Ectodermal cell (in vitro differentiated cells): ENCODE data around the gene ZNF681.
"Not testable (repeated sequence)": the region's sequence is repeated elsewhere in the genome, so short reads cannot be mapped to it uniquely, and the experiment has no call there.

Experiments
- H3K27ac ChIP-seq: 2 replicates; pipeline ENCODE4 v1.7.0; 2013; ENCODE audit warnings: mild to moderate bottlenecking, low read depth, low read length; ENCODE audit not compliant: insufficient read depth, poor library complexity, severe bottlenecking
- H3K27me3 ChIP-seq: 2 replicates; pipeline ENCODE4 v1.7.0; 2013; ENCODE audit warnings: mild to moderate bottlenecking, low read length; ENCODE audit not compliant: insufficient read depth, control insufficient read depth, poor library complexity, severe bottlenecking
- H3K36me3 ChIP-seq: one replicate; pipeline ENCODE4 v1.7.0; 2013; ENCODE audit warnings: low read length; ENCODE audit not compliant: control insufficient read depth, insufficient read depth
- H3K4me1 ChIP-seq: one replicate; pipeline ENCODE4 v1.7.0; 2013; ENCODE audit warnings: low read length; ENCODE audit not compliant: control insufficient read depth, insufficient read depth
- H3K4me3 ChIP-seq: 2 replicates; pipeline ENCODE4 v1.7.0; 2013; ENCODE audit warnings: low read depth, low read length, control low read depth; ENCODE audit not compliant: insufficient read depth
- H3K9me3 ChIP-seq: 2 replicates; pipeline ENCODE4 v1.7.0; 2013; ENCODE audit warnings: mild to moderate bottlenecking, low read length, moderate library complexity; ENCODE audit not compliant: control insufficient read depth
- WGBS, 2 experiments: methylation state at CpG; one replicate each; pipeline ENCODE4 v1.1.7; 2013; ENCODE audit warnings: missing lambda C conversion rate in 2 of 2; 5-methylcytosine and 5-hydroxymethylcytosine counted together

The ZNF681 gene

DNA sequence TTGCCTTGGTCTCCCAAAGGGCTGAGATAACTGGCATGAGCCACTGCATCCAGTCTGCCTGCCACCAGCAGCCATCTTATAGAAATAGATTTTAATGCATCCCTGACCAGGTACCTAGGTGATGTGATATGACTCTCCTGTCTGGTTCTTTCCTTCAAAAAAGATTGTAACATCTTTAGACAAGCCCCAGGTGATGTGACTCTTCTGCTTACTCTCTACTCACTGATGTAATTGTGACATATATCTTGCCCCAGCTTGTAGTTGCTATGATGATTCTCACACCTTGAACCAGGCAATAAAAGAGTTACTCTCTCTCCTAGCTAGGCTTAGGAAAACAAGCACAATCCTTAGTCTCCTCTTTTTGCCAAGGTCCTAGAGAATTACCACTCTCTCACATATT lies 30.6 kb upstream of the ZNF681 start:
- Histone ChIP-seq H3K27me3 (no peaks in the 10 kb centered on the region), H3K4me3 (no peak overlapping the region), H3K27ac (no peak overlapping the region), H3K4me1 (no peaks in the 10 kb centered on the region), H3K36me3 (peaks cover 10% of the 10 kb centered on the region), H3K9me3 (no peaks in the 10 kb centered on the region)

DNA sequence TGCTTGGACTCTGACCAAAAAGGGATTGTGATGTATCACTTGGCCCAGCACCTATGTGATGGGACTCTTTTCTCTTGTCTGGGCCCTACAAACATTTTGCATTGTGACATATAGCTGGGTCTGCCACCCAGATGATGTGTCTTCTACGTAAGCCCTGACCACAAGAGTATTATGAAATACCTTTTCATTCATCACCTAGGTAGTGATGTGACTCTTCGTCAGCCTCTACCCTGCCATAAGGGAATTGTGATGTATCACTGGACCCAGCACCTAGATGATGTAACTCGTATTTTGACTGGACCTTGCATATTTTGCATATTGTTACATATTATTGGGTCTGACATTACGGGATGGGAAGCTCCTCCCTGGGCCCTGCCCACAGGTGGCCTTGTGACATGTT lies 29.7 kb upstream of the ZNF681 start:
- WGBS, 2 experiments: 97% methylated on average over 4 of the region's 4 CpGs
- Histone ChIP-seq H3K9me3 (no peaks in the 10 kb centered on the region), H3K4me3 (no peak overlapping the region), H3K36me3 (peaks cover 15% of the 10 kb centered on the region), H3K27me3 (no peaks in the 10 kb centered on the region), H3K27ac (no peak overlapping the region), H3K4me1 (no peaks in the 10 kb centered on the region)

DNA sequence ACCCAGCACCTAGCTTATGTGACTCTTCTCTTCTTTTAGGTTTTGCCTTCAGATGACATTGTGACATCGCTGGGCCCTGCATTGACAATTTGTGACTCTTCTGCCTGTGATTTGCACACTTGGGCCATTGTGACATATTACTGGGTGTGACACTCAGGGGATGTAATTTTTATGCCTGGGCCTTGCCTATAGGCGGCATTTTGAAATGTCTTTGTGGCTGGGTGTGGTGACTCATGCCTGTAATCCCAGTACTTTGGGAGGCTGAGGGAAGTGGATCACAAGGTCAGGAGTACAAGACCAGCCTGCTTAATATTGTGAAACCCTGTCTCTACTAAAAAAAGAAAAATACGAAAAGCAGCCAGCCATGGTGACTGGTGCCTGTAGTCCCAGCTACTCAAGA lies 28.4 kb upstream of the ZNF681 start:
- Histone ChIP-seq H3K27me3 (no peaks in the 10 kb centered on the region), H3K4me3 (no peak overlapping the region), H3K27ac (no peak overlapping the region), H3K36me3 (peaks cover 19% of the 10 kb centered on the region), H3K9me3 (no peaks in the 10 kb centered on the region), H3K4me1 (no peaks in the 10 kb centered on the region)
- 92 to 96% methylated on average over 3 of the region's 3 CpGs for WGBS, 2 experiments

DNA sequence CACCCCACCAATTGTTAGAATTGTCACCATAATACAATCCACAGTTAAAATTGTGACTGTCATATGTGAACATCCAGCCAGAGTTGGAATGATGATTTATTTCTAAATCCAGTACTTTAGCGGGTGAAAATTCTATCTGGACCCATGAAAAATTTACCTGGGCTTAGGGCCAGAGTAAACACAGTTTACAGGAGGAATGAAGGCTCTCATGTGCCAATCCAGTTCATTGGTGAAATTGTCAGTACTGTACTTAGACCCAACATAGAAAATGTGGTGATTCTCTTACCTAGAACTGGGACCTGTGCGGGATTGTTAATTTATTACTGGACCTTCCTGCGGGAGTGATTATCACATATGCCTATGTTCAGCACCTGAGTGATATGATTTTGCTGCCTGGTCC lies 27.3 kb upstream of the ZNF681 start:
- Histone ChIP-seq H3K9me3 (no peaks in the 10 kb centered on the region), H3K4me3 (no peak overlapping the region), H3K36me3 (peaks cover 23% of the 10 kb centered on the region), H3K4me1 (no peaks in the 10 kb centered on the region), H3K27me3 (no peaks in the 10 kb centered on the region), H3K27ac (no peak overlapping the region)
- WGBS, 2 experiments: 94 to 97% methylated on average over 3 of the region's 3 CpGs

DNA sequence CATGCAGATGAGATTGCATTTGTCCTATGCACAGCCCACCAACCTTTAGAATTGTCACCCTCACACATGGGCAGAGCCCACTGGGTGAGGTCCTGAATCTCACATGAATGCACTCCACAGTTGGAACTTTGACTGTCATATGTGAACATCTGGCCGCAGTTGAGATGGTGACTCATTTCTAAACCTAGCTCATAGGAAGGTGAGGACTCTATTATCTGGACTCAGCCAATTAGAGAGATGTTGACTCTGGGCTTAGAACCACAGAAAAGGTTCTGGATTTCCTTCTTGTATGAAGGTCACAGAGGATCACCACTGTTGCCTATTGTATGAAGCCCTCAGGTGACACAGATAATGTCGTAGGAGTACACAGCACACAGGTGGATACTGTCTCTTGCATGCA lies 25.6 kb upstream of the ZNF681 start:
- H3K4me1 ChIP-seq: no peaks in the 10 kb centered on the region
- H3K27me3 ChIP-seq: no peaks in the 10 kb centered on the region
- 49 to 50% methylated on average over 2 of the region's 2 CpGs for WGBS, 2 experiments
- no peak overlapping the region for H3K27ac ChIP-seq
- H3K9me3 ChIP-seq: no peaks in the 10 kb centered on the region
- H3K36me3 ChIP-seq: peaks cover 32% of the 10 kb centered on the region
- H3K4me3 ChIP-seq: no peak overlapping the region

DNA sequence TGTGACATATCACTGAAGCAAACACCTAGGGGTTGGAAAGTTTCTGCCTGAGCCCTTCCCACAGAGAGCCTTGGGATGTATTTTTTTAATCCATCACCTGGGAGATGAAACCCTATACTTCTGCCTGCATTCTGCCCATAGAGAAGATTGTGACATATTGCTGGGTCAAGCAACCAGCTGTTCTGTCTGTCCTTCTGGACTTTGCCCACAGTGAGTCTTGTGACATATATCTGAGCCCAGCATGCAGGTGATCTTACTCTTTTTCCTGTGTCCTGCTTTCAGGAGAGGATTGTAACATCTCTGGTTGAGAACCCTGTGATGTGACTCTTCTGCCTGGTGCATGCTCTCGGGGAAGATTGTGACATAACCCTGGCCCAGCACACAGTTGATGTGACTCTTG lies 24.9 kb upstream of the ZNF681 start:
- H3K36me3 ChIP-seq: peaks cover 32% of the 10 kb centered on the region
- no peak overlapping the region for H3K27ac ChIP-seq
- H3K9me3 ChIP-seq: no peaks in the 10 kb centered on the region
- H3K4me1 ChIP-seq: no peaks in the 10 kb centered on the region
- H3K27me3 ChIP-seq: no peaks in the 10 kb centered on the region
- no peak overlapping the region for H3K4me3 ChIP-seq
- 0% methylated on average over 1 of the region's 1 CpG for WGBS, 2 experiments

DNA sequence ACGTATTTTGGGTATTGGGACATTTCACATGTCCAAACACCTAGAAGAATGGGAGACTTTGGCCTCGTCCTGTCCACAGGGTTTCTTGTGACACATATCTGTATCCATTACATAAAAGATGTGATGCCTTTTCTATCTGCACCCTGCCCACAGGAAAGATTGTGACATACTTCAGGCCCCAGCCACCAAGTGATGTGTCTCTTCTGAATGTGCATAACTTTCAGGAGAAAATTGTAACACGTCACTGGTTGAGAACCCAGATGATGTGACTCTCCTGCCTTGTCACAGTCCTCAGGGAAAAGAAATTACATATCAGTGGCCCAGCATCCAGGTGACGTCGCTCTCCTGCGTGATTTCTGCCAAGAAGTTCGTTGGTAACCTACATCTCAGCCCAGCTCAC lies 21.0 kb upstream of the ZNF681 start:
- Histone ChIP-seq H3K9me3 (no peaks in the 10 kb centered on the region), H3K4me1 (no peaks in the 10 kb centered on the region), H3K36me3 (peaks cover 60% of the 10 kb centered on the region), H3K27me3 (no peaks in the 10 kb centered on the region), H3K27ac (no peak overlapping the region), H3K4me3 (no peak overlapping the region)
- 96 to 97% methylated on average over 7 of the region's 7 CpGs for WGBS, 2 experiments

DNA sequence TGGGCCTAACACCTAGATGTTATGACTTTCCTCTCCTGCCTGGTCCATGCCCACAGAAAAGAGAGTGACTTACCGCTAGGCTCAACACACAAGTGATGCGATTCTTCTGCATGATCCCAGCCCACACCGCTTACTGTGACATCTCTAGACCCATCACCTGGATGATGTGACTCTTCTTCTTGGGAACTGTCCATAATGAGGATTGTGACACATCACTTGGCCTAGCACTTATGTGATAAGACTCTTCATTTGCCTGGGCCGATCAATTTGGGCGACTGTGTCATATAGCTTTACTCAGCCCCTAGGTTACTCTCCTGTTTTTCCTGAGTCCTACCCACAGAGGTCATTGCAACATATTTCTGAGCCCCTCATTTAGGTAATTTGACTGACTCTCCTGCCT lies 19.9 kb upstream of the ZNF681 start:
- Histone ChIP-seq H3K36me3 (peaks cover 57% of the 10 kb centered on the region), H3K4me3 (no peak overlapping the region), H3K4me1 (no peaks in the 10 kb centered on the region), H3K27ac (no peak overlapping the region), H3K27me3 (no peaks in the 10 kb centered on the region), H3K9me3 (no peaks in the 10 kb centered on the region)
- WGBS, 2 experiments: 92 to 95% methylated on average over 5 of the region's 5 CpGs

DNA sequence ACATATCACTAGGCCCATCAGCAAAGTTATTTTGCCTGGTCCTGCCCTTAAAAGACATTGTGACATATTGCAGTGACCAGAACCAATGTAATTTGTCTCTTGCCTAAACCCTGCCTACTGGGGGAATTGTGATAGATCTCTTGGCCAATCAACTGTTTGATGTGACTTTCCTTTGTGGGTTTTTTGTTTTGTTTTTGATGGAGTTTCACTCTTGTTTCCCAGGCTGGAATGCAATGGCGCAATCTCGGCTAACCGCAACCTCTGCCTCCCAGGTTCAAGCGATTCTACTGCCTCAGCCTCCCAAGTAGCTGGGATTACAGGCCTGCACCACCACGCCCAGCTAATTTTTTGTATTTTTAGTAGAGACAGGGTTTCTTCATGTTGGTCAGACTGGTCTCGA lies 19.3 kb upstream of the ZNF681 start:
- H3K4me1 ChIP-seq, H3K27me3 ChIP-seq, H3K9me3 ChIP-seq, H3K4me3 ChIP-seq, H3K27ac ChIP-seq: not testable (repeated sequence)
- peaks cover 56% of the 10 kb centered on the region for H3K36me3 ChIP-seq
- WGBS, 2 experiments: 93 to 98% methylated on average over 6 of the region's 6 CpGs

DNA sequence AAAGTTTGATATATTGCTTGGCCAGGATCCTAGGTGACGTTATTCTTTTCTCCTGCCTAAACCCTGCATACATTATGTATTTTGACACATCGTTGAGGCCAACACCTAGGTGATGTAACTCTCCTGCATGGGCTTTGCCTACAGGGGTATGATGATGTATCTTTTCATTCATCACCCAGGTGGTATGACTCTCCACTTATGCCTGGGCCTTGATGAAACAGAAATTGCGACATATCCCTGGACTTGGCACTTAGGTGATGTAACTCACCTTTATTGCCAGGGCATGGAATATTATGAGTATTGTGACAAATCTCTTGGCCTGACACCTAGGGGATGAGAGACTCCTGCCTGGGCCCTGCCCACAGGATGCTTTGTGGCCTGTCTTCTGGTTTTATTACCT lies 18.5 kb upstream of the ZNF681 start:
- H3K27ac ChIP-seq: no peak overlapping the region
- peaks cover 52% of the 10 kb centered on the region for H3K36me3 ChIP-seq
- H3K4me3 ChIP-seq: no peak overlapping the region
- no peaks in the 10 kb centered on the region for H3K27me3 ChIP-seq
- no peaks in the 10 kb centered on the region for H3K9me3 ChIP-seq
- 64 to 67% methylated on average over 3 of the region's 3 CpGs for WGBS, 2 experiments
- H3K4me1 ChIP-seq: no peaks in the 10 kb centered on the region

DNA sequence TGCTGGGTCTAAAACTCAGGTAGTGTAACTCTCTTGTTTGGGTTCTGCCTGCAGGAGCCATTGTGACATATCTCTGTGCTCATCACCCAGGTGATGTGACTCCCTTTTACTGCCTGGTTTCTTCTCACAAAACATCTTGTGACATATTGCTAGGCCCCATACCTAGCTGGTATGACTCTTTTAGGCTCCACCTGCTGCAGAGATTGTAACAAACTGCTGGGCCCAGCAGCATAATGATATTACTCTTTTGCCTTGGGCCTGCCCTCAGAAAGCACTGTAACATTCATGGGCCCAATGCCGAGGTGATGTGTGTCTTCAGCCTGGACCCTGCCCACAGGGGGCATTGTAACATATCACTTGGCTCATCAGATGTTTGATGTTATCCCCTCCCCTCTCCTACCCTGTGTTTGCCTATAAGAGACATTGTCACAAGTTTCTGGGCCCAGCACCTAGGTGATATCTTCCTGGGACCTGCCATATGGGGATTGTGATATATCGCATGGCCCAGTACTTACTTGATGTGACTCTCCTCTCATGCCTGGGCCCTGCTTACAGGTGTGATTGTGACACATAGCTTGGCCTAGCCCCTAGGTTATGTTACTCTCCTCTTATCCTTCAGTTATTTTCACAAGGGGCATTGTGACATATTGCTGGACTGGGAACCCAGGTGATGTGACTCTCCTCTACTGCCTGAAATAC lies 18.0 kb upstream of the ZNF681 start:
- Histone ChIP-seq H3K36me3 (peaks cover 46% of the 10 kb centered on the region), H3K9me3 (no peaks in the 10 kb centered on the region)
- WGBS, 2 experiments: 91 to 92% methylated on average over 2 of the region's 2 CpGs

More for the DNA sequence above, 18.0 kb upstream of the ZNF681 start:
- Histone ChIP-seq H3K4me1 (no peaks in the 10 kb centered on the region), H3K27me3 (no peaks in the 10 kb centered on the region), H3K27ac (no peak overlapping the region), H3K4me3 (no peak overlapping the region)
